Liver (tissue), 3 donors: ENCODE data around the gene UBL4A.
"Not testable (repeated sequence)": the region's sequence is repeated elsewhere in the genome, so short reads cannot be mapped to it uniquely, and the experiment has no call there.

ENCODE experiments used
- FOXA2 ChIP-seq: IDR thresholded peaks from 2 replicates; pipeline ENCODE4 v1.6.1; 2016; ENCODE audit warnings: antibody characterized with exemption
- GABPA ChIP-seq, 2 donors: IDR thresholded peaks in 1 of 2; conservative IDR thresholded peaks in 1 of 2; 2 replicates each; pipeline ENCODE4 v1.6.1; 2016; ENCODE audit warnings: antibody characterized with exemption in 2 of 2, mild to moderate bottlenecking in 1 of 2, moderate library complexity in 1 of 2
- RAD21 ChIP-seq, 2 donors: IDR thresholded peaks; 2 replicates each; pipeline ENCODE4 v1.6.1; 2016; ENCODE audit warnings: antibody characterized with exemption in 2 of 2, mild to moderate bottlenecking in 2 of 2
- TAF1 ChIP-seq: conservative IDR thresholded peaks from 2 replicates; pipeline ENCODE4 v1.6.1; 2016; ENCODE audit warnings: antibody characterized with exemption, mild to moderate bottlenecking
- TF ChIP-seq, protein P1 (sequence below): fragments of 150-350 bp; IDR thresholded peaks from 2 replicates; pipeline ENCODE4 v1.5.1; 2017; ENCODE audit warnings: improper control_type of control experiment, low read depth, low read length; ENCODE audit not compliant: missing input control
- TF ChIP-seq, protein P2 (sequence below): IDR thresholded peaks from 2 replicates; pipeline ENCODE4 v1.6.1; 2016; ENCODE audit warnings: antibody characterized with exemption, mild to moderate bottlenecking
- donor health status: healthy.
- donor health status: healthy.

DNA sequence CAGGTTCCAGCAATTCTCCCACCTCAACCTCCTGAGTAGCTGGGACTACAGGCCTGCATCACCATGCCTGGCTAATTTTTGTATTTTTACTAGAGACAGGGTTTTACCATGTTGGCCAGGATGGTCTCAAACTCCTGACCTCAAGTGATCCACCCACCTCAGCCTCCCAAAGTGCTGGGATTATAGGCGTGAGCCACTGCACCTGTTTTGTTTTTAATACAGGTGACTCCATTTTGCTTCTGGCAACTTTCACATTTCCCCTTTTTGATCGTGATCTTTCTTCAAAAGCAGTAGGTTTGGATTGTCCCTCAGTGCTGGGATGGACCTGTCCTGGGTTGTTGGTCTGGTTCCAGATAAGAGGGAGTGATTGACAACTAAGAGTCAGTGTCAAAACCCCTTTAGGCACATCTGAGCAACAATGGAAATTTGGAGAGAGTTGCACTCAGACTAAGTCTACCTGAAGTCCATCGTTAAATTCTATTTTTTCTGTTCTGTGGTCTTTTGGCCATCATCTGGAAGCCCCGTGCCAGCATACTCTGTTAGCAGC lies 10.2 kb upstream of the UBL4A start:
- TF ChIP-seq, protein P1, sequence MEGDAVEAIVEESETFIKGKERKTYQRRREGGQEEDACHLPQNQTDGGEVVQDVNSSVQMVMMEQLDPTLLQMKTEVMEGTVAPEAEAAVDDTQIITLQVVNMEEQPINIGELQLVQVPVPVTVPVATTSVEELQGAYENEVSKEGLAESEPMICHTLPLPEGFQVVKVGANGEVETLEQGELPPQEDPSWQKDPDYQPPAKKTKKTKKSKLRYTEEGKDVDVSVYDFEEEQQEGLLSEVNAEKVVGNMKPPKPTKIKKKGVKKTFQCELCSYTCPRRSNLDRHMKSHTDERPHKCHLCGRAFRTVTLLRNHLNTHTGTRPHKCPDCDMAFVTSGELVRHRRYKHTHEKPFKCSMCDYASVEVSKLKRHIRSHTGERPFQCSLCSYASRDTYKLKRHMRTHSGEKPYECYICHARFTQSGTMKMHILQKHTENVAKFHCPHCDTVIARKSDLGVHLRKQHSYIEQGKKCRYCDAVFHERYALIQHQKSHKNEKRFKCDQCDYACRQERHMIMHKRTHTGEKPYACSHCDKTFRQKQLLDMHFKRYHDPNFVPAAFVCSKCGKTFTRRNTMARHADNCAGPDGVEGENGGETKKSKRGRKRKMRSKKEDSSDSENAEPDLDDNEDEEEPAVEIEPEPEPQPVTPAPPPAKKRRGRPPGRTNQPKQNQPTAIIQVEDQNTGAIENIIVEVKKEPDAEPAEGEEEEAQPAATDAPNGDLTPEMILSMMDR: not testable (repeated sequence)
- TF ChIP-seq TAF1; GABPA (IDR thresholded peaks at IDR 0.05 in 1 of 2, conservative IDR thresholded peaks at IDR 0.05 in 1 of 2); FOXA2; RAD21 (IDR thresholded peaks at IDR 0.05): not testable (repeated sequence)
- TF ChIP-seq, protein P2, sequence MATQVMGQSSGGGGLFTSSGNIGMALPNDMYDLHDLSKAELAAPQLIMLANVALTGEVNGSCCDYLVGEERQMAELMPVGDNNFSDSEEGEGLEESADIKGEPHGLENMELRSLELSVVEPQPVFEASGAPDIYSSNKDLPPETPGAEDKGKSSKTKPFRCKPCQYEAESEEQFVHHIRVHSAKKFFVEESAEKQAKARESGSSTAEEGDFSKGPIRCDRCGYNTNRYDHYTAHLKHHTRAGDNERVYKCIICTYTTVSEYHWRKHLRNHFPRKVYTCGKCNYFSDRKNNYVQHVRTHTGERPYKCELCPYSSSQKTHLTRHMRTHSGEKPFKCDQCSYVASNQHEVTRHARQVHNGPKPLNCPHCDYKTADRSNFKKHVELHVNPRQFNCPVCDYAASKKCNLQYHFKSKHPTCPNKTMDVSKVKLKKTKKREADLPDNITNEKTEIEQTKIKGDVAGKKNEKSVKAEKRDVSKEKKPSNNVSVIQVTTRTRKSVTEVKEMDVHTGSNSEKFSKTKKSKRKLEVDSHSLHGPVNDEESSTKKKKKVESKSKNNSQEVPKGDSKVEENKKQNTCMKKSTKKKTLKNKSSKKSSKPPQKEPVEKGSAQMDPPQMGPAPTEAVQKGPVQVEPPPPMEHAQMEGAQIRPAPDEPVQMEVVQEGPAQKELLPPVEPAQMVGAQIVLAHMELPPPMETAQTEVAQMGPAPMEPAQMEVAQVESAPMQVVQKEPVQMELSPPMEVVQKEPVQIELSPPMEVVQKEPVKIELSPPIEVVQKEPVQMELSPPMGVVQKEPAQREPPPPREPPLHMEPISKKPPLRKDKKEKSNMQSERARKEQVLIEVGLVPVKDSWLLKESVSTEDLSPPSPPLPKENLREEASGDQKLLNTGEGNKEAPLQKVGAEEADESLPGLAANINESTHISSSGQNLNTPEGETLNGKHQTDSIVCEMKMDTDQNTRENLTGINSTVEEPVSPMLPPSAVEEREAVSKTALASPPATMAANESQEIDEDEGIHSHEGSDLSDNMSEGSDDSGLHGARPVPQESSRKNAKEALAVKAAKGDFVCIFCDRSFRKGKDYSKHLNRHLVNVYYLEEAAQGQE: not testable (repeated sequence)
